Stromal cell of bone marrow (primary cell): ENCODE data around the gene MAPK8.

ENCODE experiments used
- DNase-seq: peaks from one replicate; pipeline ENCODE4 v3.0.0-alpha.2; 2012; ENCODE audit warnings: low read depth

MAPK8 gene

DNA sequence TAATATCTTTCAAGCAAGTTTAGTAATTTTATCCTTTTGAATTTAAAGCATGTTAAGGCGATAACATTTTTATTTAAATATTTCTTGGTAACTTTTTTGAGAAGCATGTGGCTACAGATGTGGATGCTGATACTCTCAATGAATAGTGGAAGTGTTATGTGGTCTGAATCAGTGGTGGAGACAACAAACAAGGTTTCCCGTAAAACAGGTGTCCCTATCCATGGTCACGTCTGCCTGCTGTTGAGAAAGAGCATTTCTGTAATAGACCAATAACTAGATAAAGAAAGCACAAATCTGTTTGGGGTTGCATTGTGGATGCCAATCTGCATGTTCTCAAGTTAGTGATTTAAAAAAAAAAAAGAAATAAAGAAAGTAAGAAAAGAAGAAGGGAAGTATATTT is 13.9 kb upstream of the MAPK8 start:
- no peak for DNase-seq

DNA sequence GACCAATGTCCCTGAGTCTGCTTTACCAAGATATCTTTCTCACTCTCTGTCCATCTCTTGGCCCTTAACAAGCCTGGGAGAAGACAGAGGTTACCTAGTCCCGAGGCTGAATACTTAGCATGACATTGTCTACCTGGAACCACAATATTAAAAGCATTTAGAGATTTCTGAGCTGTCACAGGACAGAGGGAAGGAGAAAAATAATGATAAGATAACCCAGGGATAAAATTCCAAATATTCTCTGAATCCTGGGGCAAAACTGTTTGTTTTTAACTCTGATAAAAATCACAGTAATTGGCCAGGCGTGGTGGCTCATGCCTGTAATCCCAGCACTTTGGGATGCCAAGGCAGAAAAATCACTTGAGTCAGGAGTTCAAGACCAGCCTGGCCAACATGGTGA is 12.0 kb upstream of the MAPK8 start:
- DNase-seq = no peak

DNA sequence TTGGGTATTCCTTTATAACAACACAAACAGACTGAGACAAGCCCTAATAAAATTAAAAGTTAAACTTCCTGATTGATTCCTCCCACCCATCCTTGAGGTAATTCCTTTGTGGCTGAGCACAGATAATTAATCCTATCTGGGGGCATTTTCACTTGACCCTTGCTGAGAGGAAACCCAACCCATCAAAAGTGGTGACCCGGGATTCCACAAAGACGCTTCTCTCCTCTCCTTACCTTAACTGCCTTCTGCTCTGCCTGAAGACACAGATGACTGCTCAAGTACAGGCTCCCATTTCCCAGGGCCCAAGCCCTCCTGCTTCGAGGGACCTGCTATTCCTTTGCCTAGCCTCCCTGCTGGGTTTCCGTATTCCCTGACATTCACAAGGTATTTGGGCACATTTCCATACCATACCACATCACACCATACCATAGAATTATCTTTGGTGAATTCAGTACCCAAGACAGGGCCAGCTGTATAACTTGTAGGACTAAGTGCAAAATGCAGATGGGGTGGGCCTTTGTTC is 9.8 kb upstream of the MAPK8 start:
- no peak for DNase-seq

DNA sequence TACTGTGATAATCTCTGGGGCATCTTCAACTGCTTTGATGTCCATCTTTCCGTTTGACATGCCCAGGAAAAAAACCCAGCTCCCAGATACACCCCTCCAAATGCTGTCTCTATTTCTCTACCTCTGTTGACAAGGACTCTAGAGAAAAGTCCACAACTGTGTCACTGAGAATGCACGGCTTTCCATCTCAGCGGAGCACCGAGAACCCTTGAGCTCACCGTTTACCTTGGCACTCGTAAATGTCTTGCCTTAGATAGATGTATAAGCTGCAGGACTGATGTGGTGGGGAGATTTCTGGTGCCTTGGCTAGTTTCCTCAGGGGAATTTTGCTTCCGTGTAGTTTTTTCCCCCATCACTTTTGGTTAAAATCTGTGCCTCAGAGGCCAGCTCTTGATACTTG is 7.4 kb upstream of the MAPK8 start:
- DNase-seq = no peak

DNA sequence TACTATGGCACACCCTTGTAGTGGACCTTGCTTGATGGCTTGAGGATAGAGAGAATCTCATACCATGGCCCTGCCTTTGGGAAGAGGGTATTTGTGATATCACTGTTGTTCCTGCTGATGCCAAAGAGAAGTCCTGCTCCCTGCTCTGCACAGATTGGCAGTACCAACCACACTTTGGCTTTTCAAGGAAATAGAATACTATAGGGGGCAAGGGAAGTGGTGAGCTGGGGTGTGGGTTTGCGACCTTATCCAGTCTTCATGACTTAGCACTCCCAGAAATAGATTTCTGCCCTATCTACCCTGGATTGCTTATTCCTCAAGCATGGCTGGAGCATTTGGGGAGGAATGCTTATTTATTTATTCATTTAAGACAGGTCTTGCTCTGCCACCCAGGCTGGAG is 6.8 kb upstream of the MAPK8 start:
- no peak for DNase-seq

DNA sequence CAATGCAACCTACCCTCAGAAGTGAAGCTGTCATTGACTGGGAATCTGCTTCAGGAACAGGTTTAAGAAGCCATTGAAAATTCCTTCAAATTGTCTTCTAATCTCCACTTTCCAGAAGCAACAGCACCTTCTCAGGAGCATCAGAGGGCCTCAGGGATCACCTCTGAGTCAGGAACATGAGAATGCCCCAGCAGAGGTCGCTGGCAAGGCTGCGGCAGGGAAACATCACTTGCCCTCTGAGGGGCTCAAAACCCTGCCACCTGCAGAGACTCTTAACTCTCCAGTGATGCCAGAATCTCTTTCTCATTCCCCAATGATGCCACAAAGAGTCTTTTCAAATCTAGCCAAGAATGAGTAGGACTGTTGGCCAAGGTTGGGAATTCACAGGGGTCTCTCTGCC is 5.9 kb upstream of the MAPK8 start:
- DNase-seq = no peak

DNA sequence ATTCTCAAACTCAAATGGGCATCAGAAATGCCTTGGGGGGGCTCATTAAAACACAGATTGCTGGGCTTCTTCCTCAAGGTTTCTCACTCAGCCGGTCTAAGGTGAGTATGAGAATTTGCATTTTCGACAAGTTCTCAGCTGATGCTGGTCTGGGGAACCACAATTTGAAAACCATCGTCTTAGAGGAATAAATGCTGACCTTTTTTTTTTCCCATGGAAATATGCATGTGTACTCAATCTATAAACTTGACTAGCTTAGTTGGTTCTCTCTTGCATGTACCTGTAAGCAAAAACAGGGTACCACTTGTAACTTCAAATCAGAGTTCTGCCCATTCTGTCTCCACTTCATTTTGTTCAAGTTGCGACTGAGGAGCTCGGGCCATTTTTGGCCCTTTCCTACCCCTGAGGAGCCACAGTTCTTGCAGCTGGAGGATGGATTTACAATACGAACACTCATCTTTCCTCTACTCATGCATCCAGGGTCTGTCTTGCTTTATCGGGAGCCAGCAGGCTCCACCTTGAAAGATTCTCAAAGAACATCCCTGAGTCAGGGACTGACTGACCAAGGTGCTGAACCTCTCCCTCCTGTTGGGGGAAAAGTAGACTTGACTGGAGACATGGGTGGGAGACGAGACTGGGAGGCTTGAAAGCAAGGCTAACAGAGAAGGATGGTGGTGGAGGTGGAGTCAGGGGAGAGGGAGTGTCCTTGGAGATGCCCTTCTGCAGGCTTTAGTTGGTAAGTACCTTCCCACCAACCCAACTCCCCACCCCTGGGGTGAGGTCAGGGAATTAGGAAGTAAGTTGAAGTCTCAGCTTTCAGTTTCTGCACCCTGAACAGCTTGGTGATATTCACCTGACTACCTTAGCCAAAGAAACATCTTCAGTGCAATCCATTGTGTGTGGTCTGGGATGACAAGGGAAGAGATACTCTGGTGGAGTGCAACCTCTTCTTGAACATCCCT is 3.7 kb upstream of the MAPK8 start:
- no peak for DNase-seq

DNA sequence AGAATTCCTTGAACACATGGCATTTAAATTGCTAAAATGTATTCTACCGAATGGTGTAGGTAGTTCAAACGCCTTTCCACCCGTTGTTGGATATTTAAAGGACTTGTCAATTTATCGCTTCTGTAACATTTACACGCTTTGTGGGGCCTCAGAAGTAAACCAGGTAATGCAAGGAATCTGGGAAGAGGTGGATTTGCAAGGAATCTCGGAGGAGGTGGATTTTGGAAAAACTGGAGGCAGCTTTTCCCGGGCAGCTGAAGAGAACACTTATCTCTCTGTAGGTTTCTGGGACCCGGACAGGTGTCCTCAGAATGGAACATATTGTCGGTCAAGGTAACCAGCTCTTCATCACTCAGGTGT is 592 bp upstream of the MAPK8 start:
- no peak for DNase-seq

DNA sequence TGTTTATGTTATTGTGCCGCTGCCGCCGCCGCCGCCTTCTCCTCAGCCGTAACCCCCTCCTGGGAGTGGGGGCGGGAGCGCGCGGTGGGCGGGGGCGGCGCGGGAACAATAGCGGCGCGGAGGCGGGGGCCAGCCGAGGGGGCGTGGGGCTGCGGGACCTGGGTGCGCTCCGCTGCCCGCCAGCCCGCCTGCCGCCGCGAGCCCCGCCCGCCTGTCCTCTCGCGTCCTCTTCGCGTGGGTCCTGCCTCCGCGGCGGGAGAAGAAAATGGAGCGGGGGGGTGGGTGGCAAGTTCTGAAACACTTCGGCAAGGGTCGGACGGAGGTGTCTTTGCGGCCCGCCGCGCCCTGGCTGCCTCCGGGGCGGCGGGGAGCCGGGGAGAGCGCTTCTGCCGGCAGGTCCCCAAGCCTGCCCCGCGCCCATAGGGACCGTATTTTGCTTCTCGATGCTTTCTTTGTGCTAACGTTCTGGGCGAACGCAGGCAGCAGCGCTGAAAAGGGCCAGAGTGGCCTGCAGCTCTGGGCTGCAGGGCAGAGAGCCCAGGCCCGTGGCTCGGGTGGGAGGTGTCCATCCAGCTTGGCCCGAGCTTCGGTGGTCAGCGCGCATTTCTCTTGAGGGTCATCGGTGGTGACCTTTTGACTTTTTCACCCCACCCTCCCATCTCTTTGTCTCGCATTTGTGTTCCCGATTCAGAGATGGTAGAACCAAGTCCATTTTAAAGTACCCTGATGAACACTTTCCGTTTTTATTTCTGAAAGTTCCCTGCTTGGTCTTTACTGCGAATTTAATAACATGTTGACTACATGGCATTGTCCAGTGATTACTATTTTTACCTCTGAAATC is 613 bp downstream of the MAPK8 start:
- DNase-seq = peak; percentile 17

DNA sequence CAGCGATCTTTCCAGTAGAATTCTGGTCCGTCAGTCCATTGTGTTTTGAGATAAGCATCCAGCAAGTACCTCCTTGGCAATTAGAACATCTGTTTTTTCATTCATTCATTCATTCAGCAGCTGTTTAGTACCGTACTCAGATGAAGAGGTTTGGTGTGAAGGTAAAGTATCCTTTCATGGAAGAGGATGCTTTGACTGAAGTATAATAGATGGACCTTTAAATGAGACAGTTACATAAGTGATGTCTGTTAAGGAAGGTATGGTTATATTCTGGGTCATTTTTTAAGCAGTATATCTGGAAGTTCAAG is 1.2 kb downstream of the MAPK8 start:
- no peak for DNase-seq

DNA sequence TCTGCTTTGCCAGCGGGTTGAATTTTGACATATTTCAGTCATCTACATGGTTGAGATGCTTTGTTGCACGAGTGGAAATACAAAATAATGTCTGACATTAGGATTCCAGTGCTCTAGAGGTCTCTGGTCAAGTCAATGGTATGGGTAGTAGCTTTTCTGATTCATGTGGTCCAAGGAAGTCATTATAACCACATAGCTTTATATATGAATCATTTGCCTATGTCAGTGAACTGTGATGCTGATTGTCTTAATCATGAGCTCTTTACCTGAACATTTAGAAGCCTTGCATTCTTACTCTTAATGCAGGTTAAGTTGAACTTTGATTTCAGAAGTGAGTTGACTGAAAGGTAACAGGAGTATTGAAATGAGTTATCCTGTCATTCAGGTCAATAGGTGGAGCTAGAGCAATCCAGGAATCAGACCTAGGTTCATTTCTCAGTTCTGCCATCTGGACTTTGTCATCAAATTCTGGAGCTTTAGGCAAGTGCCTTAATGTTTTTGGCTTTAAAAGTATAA is 3.3 kb downstream of the MAPK8 start:
- DNase-seq = peak; percentile 7

DNA sequence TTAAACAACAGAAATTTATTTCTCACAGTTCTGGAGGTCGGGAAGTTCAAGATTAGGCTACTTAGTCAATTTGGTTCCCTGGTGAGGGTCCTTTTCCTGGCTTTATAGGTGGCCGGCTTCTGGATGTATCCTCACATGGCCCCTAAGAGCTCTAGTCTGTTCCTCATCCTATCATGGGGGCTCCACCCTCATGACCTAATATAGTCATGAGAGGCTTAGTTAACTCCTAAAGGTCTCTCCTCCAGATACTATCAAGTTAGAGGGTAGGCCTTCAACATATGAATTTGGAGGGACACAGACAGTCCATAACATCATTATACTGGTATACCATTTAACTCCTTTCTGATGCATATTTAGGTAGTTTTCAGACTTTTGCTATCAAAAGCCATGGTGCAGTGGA is 7.6 kb downstream of the MAPK8 start:
- DNase-seq = no peak

DNA sequence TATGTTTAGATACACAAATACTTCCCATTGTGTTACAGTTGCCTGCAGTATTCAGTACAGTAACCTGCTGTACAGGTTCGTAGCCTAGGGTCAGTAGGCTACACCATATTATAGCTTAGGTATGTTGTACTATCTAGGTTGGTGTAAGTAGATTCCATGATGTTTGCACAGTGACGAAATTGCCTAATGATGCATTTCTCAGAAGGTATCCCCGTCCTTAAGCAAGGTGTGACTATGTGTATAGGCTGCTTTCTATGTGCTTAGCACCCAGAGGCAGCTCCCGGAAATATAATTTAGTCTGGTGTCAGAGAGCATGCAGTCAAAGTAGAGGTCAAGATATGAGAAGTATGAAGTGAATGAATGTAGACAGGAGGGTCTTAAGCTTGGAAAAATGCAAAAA is 9.8 kb downstream of the MAPK8 start:
- DNase-seq = no peak

DNA sequence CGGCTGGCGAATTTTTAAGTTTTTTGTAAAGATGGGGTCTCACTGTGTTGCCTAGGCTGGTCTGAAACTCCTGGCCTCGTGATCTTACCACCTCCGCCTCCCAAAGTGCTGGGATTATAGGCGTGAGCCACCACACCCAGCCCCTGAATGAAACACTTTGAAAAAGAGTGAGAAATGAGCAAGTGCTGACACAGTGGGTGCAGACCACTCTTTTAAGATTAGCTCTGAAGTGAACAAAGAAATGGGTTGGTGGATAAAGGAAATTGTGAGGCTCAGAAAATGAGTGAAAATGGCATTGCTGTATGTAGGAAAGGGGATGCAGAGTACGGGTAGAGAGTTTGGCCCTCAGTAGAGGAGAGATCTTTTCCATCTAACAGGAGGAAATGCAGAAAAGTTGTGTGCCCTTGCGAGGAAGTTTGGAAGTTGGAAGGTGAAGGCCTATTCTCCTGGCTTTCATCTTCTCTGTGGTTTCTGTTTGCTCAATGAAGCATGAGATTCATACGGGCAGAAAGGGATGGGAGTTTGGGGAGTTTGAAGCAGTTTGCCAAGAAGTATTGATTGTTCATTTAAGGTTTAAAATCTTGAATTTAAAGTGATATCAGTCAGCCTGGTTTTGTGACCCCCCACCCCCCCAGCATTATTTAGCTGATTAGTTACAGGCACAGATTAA is 11.0 kb downstream of the MAPK8 start:
- DNase-seq = no peak

DNA sequence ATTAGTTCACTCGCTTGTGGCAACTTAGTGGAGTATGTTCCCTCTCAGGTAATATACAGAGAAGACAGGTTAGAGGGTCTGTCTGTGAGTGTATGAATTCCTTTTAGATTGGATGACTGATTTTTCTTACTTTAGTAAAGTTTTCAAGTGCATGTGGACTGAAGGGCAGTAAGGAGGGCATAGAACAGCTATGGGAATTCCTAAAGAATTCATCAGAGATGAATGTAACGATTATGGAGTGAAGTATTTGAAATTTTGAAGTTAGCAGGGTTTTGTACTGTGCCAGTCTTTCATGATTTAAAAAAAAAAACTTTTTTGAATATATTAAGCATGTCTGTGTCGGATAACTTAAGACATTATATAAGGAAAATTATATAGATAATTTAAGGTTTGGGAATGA is 15.5 kb downstream of the MAPK8 start:
- DNase-seq = no peak

DNA sequence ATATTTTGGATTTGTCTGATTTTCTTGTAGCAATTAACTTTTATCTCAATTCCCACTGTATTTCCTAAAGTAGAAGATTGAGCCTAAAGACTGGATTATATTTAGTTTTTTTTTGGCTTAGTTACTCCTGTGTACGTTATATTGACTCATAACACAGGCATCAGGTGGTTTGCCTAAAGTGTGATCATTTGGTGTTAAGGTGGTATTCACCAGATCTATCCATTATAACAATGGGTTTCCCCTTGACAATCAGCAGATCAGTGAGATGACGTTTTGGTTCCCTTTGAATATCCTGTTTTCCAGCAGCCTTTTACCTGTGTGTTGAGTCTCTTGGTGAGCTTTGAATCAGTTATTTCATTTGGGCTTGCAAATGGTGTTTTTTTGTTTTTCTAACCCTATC is 18.1 kb downstream of the MAPK8 start:
- no peak for DNase-seq

DNA sequence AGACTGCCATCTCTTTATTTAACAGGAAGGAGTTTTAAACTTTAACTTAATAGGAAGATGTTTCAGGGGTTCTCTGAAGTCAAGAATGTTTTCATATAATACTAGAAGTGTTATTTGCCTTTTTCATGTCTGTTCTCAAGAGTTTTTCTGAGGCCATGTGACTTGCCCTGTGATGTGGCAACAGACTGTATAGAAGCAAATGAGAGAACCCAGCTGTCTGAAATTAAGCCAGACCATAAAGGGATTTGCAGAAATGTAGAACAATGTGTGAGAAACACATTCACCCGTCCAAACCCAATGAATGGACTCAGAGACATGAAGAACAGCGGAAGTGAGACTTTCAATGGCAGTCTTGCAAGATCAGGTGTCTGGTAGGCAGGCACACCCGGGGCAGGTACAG is 23.8 kb downstream of the MAPK8 start:
- no peak for DNase-seq

DNA sequence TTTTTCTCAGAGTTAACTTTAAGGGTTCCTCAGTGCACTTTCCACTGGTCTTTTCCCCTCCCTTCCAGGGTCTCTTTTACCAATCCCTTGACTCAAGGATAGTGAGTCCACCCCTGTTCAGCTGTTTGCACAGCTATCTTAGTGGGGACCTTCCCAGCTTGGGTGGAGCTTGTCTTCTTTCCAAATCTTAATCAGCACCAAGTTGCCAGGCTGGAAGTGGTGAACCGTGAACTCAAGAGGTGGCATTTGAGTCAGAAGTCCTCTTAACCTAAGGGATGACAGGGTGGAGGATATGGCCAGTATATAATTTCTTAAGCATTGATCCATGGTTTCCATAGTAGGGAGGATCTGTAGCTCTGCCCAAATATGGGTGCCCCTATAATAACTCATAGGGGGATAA is 25.0 kb downstream of the MAPK8 start:
- no peak for DNase-seq

DNA sequence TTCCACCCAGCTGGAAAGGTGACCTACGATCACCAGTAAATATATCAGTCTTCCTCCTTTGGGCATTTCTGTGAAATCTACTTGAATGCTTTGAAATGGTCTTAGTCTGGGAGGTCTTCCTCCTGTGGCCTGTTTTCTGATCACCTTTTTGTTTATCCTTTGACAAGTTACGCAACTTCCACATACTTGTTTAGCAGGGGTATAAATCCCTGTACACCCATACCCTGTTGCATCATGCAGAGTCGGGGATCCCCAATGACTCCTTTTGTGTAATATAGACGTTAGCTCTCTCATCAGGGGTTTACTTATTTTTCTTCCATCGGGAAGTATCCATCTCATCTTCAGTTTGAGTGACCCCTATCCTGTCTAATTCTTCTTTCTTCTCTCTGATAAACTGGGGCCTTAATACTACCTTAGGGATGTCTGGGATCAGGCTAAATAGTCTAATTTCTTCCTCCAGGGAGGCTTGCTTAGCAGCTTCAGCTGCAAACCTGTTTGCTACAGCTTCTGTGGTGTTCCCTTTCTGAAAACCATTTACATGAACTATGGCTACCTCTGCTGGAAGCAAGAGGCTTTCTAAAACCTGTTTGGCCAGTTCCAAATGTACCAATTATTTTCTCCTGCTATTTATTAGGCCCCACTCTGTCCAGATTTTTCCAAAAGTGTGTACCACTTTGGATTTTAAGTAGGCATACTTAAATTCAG is 25.8 kb downstream of the MAPK8 start:
- DNase-seq = no peak

DNA sequence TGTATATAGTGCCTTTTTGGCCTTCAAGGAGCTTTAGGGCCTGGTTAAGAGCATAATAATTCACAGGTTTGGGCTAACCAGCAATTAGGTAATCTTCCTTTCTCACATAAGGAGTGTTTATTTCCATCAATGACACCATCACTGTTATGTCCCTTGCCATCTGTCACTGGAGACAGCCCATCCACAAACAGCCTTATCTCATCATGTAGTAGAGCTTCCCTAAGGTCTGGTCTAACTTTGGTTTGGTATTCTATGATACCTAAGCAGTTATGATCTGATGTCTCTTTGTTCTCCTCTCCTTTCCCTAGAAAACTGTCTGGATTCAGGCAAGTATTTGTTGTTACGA is 26.4 kb downstream of the MAPK8 start:
- DNase-seq = no peak

DNA sequence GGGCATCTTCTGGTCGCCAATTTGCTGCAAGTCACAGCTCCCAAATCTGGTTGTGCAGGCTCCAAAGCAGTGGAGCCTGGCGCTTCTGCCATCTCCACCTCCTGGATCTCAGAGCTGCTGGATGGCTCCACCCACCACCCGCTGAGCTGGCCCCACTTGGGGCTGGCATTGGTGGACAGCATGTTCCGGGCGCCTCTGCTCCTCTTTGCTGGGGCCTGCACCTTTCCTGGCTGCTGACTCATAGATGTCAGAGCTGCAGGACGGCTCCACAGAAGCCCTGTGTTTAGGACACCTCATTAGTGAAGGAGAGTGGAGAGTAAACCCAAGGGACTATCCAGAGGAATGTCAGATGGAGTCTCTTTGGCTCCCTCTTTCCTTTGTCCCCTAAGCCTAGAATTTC is 27.4 kb downstream of the MAPK8 start:
- DNase-seq = no peak

DNA sequence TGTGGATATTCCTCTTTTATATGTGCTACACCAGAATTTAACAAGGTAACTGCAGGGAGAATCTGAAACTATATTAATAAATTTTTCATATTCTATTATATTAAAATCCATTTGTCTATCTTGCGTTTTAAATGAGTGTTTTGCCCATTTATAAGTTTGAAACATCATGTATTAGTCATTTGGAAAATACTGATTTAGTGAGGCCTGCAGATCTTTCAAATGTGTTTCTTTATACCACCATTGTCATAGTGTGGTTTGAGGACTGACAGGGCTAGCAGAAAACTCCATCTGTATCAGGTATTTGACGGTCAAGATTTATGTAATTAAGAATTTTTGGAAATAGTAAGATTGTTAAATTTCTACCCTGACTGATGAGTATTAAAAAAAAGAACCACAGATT is 29.3 kb downstream of the MAPK8 start:
- DNase-seq = no peak
